ENCODE data around the gene NDRG2.

Gene NDRG2

GRCh38 chr14:21024585-21025370 lies at the start of gene NDRG2:
Gene NDRG2, minus strand, starts transcription at chr14:21025061. Its CDS starts 1,746 bp downstream, at chr14:21023315.
- peak; percentile 64 for DNase-seq (ENCODE audit: low read depth)

GRCh38 chr14:21073921-21074320 lies 49.1 kb upstream of the NDRG2 start:
- no peak for DNase-seq (ENCODE audit: low read depth)

- DNase-seq (ENCODE audit: low read depth) = no peak
These were observed 48.0 kb upstream of the NDRG2 start for GRCh38 chr14:21072781-21073339.

- DNase-seq (ENCODE audit: low read depth) = no peak
These were observed 47.2 kb upstream of the NDRG2 start for GRCh38 chr14:21072031-21072473.

- no peak for DNase-seq (ENCODE audit: low read depth)
These were observed 46.6 kb upstream of the NDRG2 start for GRCh38 chr14:21071225-21072030.

GRCh38 chr14:21070610-21071224 lies 45.9 kb upstream of the NDRG2 start:
- DNase-seq (ENCODE audit: low read depth) = no peak

- no peak for DNase-seq (ENCODE audit: low read depth)
These were observed 45.3 kb upstream of the NDRG2 start, which contains the start of gene ARHGEF40 for GRCh38 chr14:21070083-21070609. Gene ARHGEF40, plus strand, starts transcription at chr14:21070304. Its CDS starts 93 bp downstream, at chr14:21070397.

GRCh38 chr14:21069388-21070082 lies 44.7 kb upstream of the NDRG2 start:
- DNase-seq (ENCODE audit: low read depth) = no peak

- DNase-seq (ENCODE audit: low read depth) = no peak
These were observed 43.9 kb upstream of the NDRG2 start for GRCh38 chr14:21068521-21069387.

- no peak for DNase-seq (ENCODE audit: low read depth)
These were observed 42.1 kb upstream of the NDRG2 start for GRCh38 chr14:21066882-21067502.

- DNase-seq (ENCODE audit: low read depth) = no peak
These were observed 38.6 kb upstream of the NDRG2 start for GRCh38 chr14:21063479-21063878.

GRCh38 chr14:21061347-21061668 lies 36.4 kb upstream of the NDRG2 start:
- no peak for DNase-seq (ENCODE audit: low read depth)

GRCh38 chr14:21060614-21061346 lies 35.9 kb upstream of the NDRG2 start:
- DNase-seq (ENCODE audit: low read depth) = no peak

GRCh38 chr14:21059842-21060613 lies 35.2 kb upstream of the NDRG2 start:
- DNase-seq (ENCODE audit: low read depth) = no peak

GRCh38 chr14:21058903-21059302 lies 34.0 kb upstream of the NDRG2 start:
- DNase-seq (ENCODE audit: low read depth) = no peak

GRCh38 chr14:21057803-21058675 lies 33.2 kb upstream of the NDRG2 start, which contains the start of gene RNASE8:
Gene RNASE8, plus strand, starts transcription at chr14:21057822. Its CDS starts 71 bp downstream, at chr14:21057893.
- no peak for DNase-seq (ENCODE audit: low read depth)

GRCh38 chr14:21056520-21057163 lies 31.8 kb upstream of the NDRG2 start:
- no peak for DNase-seq (ENCODE audit: low read depth)
